Brain microvascular endothelial cell (primary cell): ENCODE data around the gene PLEKHG5.

Experiments used
- DNase-seq: peaks from one replicate; pipeline ENCODE4 v3.0.0-alpha.2; 2020
- H3K27ac ChIP-seq: fragments of 250-450 bp; sonication (Bioruptor Pico); 2 replicates; pipeline ENCODE4 v1.5.1; 2020; ENCODE audit warnings: mild to moderate bottlenecking, moderate library complexity
- H3K27me3 ChIP-seq: fragments of 250-450 bp; sonication (Bioruptor Pico); replicated peaks from 2 replicates; pipeline ENCODE4 v1.5.1; 2020; ENCODE audit warnings: mild to moderate bottlenecking
- H3K36me3 ChIP-seq: fragments of 250-450 bp; sonication (Bioruptor Pico); replicated peaks from 2 replicates; pipeline ENCODE4 v1.5.1; 2020; ENCODE audit warnings: mild to moderate bottlenecking
- H3K4me3 ChIP-seq: 2 replicates; pipeline ENCODE4 v1.5.1; 2011; ENCODE audit warnings: low read depth, mild to moderate bottlenecking, control low read depth, low read length, moderate library complexity
- in situ Hi-C: cut with HindIII; loops from 2 replicates; pipeline ENCODE4 v1.10.0; 2017; ENCODE audit warnings: low sequenced_read_pairs, low pct_ligation_motif_present
- TF ChIP-seq, protein P1 (sequence below): IDR thresholded peaks from 2 replicates; pipeline ENCODE4 v1.5.1; 2011; ENCODE audit warnings: low read depth, mild to moderate bottlenecking, moderate library complexity, low read length, control low read depth, inconsistent platforms; ENCODE audit errors: missing control alignments

PLEKHG5 gene

DNA sequence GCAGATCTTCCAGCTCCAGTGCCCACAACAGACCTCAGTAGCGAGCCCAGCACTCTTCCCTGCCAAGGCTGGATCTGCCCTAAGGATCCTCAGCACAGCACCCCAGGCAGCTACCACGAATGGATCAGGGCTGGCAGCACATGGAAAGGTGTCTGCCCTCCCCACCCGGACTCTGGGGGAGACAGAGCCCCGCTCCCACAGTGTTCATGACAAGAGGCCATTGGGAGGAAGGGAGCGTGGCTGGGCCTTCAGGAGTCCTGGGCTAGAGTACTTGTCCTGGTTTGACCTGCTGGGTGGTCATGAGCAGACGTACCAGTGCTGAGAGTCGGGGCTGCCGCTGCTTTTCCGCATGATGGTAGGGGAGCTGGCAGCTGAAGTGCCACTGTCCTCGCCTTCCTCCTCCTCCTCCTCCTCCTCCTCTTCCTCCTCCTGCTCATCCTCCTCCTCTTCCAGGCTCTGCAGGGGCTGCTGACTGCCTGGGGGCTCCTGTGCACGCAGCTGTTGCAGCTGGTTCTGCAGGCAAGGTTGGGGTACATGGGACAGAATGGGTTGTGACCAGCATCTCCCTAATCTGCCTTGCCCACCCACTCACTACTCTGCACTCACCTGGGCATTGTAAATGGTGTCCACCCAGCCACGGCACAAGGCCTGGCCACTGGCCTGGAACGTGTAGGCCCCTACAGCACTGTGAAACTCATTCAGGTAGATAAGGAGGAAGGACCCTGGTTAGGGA is 22.6 kb downstream of the PLEKHG5 start:
- Histone ChIP-seq H3K27ac (no peak overlapping the region), H3K4me3 (no peak overlapping the region), H3K36me3 (peaks cover 46% of the 10 kb centered on the region), H3K27me3 (no peaks in the 10 kb centered on the region)
- no peak for DNase-seq
- in situ Hi-C loops: no loop called here
- TF ChIP-seq, protein P1, sequence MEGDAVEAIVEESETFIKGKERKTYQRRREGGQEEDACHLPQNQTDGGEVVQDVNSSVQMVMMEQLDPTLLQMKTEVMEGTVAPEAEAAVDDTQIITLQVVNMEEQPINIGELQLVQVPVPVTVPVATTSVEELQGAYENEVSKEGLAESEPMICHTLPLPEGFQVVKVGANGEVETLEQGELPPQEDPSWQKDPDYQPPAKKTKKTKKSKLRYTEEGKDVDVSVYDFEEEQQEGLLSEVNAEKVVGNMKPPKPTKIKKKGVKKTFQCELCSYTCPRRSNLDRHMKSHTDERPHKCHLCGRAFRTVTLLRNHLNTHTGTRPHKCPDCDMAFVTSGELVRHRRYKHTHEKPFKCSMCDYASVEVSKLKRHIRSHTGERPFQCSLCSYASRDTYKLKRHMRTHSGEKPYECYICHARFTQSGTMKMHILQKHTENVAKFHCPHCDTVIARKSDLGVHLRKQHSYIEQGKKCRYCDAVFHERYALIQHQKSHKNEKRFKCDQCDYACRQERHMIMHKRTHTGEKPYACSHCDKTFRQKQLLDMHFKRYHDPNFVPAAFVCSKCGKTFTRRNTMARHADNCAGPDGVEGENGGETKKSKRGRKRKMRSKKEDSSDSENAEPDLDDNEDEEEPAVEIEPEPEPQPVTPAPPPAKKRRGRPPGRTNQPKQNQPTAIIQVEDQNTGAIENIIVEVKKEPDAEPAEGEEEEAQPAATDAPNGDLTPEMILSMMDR: no peak

DNA sequence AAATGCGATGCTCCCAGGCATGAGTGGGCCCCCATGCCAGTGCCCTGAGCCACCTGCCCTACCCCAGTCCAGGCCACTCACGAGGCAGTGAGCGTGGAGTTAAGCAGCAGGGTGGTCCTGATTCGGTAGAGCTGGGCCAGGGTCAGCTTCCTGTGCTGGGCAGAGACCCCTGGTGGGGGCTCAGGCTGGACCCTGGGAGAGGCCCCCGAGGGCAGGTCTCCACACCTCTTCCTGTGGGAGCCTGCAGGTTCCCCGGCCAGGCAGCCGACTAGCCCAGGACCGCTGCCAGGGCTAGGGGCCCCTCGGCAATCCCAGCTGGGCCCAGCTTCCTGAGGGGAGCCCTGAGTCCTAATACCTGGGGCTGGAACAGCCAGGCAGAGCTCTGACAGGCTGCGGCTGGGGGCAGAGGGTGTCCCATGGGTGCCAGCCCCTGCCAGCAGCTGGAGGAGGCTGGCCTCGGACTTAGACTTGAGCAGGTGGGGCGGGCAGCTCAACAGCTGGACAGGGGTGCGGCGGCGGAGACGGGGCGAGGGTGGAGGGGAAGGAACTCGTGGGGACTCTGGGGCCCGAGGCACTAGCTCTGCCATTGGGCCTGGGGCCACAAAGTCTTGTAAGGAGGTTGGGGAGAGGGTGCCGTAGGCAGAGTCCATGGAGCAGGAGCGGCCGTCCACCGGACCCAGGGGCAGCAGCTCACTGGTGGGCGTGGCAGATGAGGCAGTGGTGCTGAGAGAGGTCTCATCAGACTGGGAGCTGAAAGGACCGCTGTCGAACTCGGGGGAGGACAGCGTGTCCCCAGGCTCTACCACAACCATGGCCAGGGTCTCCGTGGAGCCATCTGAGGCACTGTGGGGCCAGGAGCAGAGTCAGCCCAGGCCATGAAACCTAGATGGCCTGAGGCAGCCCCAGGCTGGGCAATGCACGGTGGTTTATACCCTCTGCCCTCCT is 23.5 kb downstream of the PLEKHG5 start:
- Histone ChIP-seq H3K27me3 (no peaks in the 10 kb centered on the region), H3K4me3 (no peak overlapping the region), H3K27ac (no peak overlapping the region), H3K36me3 (peaks cover 45% of the 10 kb centered on the region)
- DNase-seq: no peak
- TF ChIP-seq, protein P1: no peak
- in situ Hi-C loops: no loop called here

DNA sequence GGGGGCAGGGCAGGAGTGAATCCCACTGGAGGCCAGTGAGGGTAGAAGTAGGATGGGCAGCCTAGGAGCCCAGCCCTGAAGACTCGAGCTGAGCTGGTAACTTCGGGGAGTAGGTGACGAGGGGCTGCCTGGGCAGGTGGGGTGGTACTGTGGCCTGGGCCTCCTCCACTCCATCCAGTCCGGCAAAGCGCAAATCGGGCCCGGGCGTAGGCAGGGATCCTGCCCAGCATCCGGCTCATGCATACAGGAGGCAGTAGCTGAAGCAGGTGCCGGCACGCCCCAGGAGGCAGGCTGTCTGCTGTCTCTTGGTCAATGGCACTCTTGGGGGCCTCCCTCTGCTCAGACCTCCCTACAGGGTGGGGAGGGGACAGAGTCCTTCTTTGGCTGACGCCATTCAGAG is 24.2 kb downstream of the PLEKHG5 start:
- TF ChIP-seq, protein P1: no peak
- DNase-seq: no peak
- H3K4me3 ChIP-seq: no peak overlapping the region
- in situ Hi-C loops: no loop called here
- H3K27me3 ChIP-seq: no peaks in the 10 kb centered on the region
- H3K27ac ChIP-seq: no peak overlapping the region
- H3K36me3 ChIP-seq: peaks cover 44% of the 10 kb centered on the region

DNA sequence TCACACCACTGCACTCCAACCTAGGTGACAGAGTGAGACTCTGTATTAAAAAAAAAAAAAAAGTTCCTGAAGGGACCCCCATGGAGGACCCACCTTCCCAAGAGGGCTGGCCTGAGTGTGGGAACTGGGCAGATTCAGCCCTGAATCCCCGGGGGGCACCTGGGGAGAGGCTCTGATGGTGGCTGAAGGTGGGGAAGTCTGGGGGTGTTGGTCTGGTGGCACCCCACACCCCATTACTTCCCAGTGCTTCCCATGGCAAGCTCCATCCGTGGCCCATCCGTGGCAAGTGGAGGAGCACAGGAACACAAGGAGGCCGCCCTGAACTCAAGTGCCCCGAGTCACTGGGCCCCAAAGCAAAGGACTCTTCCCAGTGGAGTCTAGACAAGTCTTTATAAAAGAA is 24.7 kb downstream of the PLEKHG5 start:
- DNase-seq: no peak
- in situ Hi-C loops: no loop called here
- H3K27ac ChIP-seq: no peak overlapping the region
- no peaks in the 10 kb centered on the region for H3K27me3 ChIP-seq
- H3K36me3 ChIP-seq: peaks cover 44% of the 10 kb centered on the region
- no peak overlapping the region for H3K4me3 ChIP-seq
- TF ChIP-seq, protein P1: no peak

DNA sequence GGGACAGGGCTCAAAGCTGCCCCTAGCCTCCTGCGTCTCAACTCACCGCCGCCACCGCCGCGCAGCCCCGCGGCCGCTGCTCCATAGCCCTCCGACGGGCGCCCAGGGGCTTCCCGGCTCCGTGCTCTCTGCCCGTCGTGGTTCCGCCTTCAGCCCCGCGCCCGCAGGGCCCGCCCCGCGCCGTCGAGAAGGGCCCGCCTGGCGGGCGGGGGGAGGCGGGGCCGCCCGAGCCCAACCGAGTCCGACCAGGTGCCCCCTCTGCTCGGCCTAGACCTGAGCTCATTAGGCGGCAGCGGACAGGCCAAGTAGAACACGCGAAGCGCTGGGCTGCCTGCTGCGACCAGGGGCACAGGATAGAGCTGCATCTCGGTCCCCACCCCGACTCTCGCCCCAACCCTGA is 25.4 kb downstream of the PLEKHG5 start, which contains the start of gene TNFRSF25:
TNFRSF25 (minus strand) TSS at position 151 of the 400 bp plus-strand sequence; CDS start at position 85, 66 bp downstream.
- H3K4me3 ChIP-seq: no peak within 1 kb of the TSS

More for the DNA sequence above, 25.4 kb downstream of the PLEKHG5 start, which contains the start of gene TNFRSF25:
- TF ChIP-seq, protein P1: no peak
- H3K36me3 ChIP-seq: peaks cover 44% of the 10 kb centered on the region
- in situ Hi-C loops: no loop called here
- no peak for DNase-seq
- H3K27ac ChIP-seq: no peak within 1 kb of the TSS
- no peaks in the 10 kb centered on the region for H3K27me3 ChIP-seq
